GM23338 (cell line): ENCODE measurements around the gene NWD2.

ENCODE experiments used
- CREB1 ChIP-seq: fragments of 250-450 bp; sonication (Bioruptor Pico); IDR thresholded peaks from 2 replicates; pipeline ENCODE4 v1.5.0; 2020; ENCODE audit warnings: low read depth, mild to moderate bottlenecking, moderate library complexity
- CTCF ChIP-seq, 2 experiments: fragments of 200-600 bp in 1 of 2; sonication (generic) in 1 of 2; conservative IDR thresholded peaks; 2 replicates each; pipeline versions ENCODE4 v1.5.1 to v1.6.1; 2016 to 2017; ENCODE audit warnings: antibody characterized with exemption in 2 of 2, low read depth in 2 of 2, mild to moderate bottlenecking in 2 of 2, moderate library complexity in 1 of 2
- EZH2 ChIP-seq: fragments of 200-600 bp; sonication (generic); IDR thresholded peaks from one replicate; pipeline ENCODE4 v1.8.0; 2017; ENCODE audit warnings: antibody characterized with exemption, mild to moderate bottlenecking, low read depth; ENCODE audit not compliant: unreplicated experiment
- EZH2phosphoT487 ChIP-seq: fragments of 200-600 bp; sonication (generic); IDR thresholded peaks from one replicate; pipeline ENCODE4 v1.8.1; 2018; ENCODE audit warnings: antibody characterized with exemption; ENCODE audit not compliant: unreplicated experiment
- JUNB ChIP-seq: IDR thresholded peaks from one replicate; pipeline ENCODE4 v1.6.1; 2016; ENCODE audit warnings: antibody characterized with exemption; ENCODE audit not compliant: unreplicated experiment
- NANOG ChIP-seq: IDR thresholded peaks from 2 replicates; pipeline ENCODE4 v1.6.1; 2016; ENCODE audit warnings: antibody characterized with exemption, borderline replicate concordance
- POLR2AphosphoS5 ChIP-seq: IDR thresholded peaks from 2 replicates; pipeline ENCODE4 v1.6.1; 2016; ENCODE audit warnings: antibody characterized with exemption, low read depth
- STAT1 ChIP-seq: IDR thresholded peaks from one replicate; pipeline ENCODE4 v1.6.1; 2016; ENCODE audit warnings: antibody characterized with exemption; ENCODE audit not compliant: unreplicated experiment
- ZNF114 ChIP-seq: fragments of 250-450 bp; sonication (Bioruptor Pico); IDR thresholded peaks from 2 replicates; pipeline ENCODE4 v1.5.0; 2020; ENCODE audit warnings: mild to moderate bottlenecking, moderate library complexity
- ZNF331 ChIP-seq: fragments of 250-450 bp; sonication (Bioruptor Pico); IDR thresholded peaks from 2 replicates; pipeline ENCODE4 v1.5.0; 2020; ENCODE audit warnings: low read depth, mild to moderate bottlenecking, moderate library complexity
- TF ChIP-seq, protein P1 (sequence below): IDR thresholded peaks from one replicate; pipeline ENCODE4 v1.6.1; 2018; ENCODE audit warnings: antibody characterized with exemption; ENCODE audit not compliant: unreplicated experiment
- TF ChIP-seq, protein P2 (sequence below): IDR thresholded peaks from 2 replicates; pipeline ENCODE4 v1.6.1; 2016; ENCODE audit warnings: antibody characterized with exemption

DNA sequence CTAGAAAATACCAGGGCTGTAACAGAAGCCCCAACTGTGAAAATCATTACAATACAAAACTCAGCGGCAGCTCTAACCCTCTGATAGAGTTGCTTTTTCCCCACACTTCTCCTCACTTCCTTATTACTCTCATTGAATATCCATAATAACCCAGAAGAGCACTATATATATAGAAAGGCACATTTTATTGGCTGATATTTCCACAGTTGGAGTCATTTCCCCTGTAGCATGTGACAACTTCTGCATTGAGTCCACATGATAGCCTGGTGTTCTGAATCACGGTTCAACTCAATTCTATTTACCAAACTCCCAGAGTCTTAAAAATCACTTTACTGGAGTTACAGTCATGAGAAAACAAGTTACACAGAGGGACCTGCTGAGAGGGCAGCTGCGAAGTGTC, 46.6 kb upstream of the NWD2 start:
- TF ChIP-seq POLR2AphosphoS5, result no peak
- no peak for TF ChIP-seq CTCF (conservative IDR thresholded peaks at IDR 0.05; ENCODE audit: low read depth in 2 of 2)
- TF ChIP-seq EZH2phosphoT487, result no peak
- no peak for TF ChIP-seq EZH2
- TF ChIP-seq ZNF331, result no peak
- TF ChIP-seq NANOG, result no peak
- no peak for TF ChIP-seq JUNB
- TF ChIP-seq, protein P1, sequence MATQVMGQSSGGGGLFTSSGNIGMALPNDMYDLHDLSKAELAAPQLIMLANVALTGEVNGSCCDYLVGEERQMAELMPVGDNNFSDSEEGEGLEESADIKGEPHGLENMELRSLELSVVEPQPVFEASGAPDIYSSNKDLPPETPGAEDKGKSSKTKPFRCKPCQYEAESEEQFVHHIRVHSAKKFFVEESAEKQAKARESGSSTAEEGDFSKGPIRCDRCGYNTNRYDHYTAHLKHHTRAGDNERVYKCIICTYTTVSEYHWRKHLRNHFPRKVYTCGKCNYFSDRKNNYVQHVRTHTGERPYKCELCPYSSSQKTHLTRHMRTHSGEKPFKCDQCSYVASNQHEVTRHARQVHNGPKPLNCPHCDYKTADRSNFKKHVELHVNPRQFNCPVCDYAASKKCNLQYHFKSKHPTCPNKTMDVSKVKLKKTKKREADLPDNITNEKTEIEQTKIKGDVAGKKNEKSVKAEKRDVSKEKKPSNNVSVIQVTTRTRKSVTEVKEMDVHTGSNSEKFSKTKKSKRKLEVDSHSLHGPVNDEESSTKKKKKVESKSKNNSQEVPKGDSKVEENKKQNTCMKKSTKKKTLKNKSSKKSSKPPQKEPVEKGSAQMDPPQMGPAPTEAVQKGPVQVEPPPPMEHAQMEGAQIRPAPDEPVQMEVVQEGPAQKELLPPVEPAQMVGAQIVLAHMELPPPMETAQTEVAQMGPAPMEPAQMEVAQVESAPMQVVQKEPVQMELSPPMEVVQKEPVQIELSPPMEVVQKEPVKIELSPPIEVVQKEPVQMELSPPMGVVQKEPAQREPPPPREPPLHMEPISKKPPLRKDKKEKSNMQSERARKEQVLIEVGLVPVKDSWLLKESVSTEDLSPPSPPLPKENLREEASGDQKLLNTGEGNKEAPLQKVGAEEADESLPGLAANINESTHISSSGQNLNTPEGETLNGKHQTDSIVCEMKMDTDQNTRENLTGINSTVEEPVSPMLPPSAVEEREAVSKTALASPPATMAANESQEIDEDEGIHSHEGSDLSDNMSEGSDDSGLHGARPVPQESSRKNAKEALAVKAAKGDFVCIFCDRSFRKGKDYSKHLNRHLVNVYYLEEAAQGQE, result no peak
- no peak for TF ChIP-seq CREB1 (CRISPR knock-in tag)
- TF ChIP-seq, protein P2, sequence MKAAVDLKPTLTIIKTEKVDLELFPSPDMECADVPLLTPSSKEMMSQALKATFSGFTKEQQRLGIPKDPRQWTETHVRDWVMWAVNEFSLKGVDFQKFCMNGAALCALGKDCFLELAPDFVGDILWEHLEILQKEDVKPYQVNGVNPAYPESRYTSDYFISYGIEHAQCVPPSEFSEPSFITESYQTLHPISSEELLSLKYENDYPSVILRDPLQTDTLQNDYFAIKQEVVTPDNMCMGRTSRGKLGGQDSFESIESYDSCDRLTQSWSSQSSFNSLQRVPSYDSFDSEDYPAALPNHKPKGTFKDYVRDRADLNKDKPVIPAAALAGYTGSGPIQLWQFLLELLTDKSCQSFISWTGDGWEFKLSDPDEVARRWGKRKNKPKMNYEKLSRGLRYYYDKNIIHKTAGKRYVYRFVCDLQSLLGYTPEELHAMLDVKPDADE, result no peak
- no peak for TF ChIP-seq ZNF114 (CRISPR knock-in tag)
- TF ChIP-seq STAT1, result no peak
